ENCODE measurements around the gene LHB.

The LHB gene

DNA sequence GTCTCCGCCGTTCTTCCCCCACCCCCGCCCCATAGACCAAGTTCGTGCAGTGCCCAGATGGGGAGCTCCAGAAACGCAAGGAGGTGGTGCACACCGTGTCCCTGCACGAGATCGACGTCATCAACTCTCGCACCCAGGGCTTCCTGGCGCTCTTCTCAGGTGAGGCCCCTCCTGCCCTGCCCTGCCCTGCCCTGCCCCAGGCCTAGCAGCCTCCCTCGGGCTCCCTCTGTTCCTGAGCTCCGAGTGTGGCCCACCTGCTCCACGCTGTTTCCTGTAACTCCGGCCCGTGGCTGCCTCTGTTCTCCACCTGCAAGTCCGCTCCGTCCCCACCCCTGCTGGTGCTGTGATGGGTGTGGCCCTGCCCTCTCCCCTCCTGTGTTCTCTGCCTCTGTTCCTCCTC, 6.4 kb downstream of the LHB start:
- no peak for DNase-seq (ENCODE audit: low read depth)

DNA sequence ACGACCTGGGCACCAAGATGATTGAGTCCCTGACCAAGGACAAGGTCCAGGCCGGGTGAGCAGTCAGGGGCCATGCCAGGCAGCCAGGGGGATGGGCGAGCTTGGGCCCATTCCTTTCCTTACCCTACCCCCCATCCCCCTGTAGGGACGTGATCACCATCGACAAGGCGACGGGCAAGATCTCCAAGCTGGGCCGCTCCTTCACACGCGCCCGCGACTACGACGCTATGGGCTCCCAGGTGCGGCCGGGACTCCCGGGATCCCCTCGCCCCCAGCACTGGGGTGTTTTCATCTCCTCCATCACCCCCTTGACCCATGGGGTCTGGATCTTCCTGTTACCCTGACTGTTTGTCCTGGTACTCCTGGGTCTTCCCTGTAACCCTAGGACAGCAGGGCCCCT, 7.1 kb downstream of the LHB start:
- no peak for DNase-seq (ENCODE audit: low read depth)

DNA sequence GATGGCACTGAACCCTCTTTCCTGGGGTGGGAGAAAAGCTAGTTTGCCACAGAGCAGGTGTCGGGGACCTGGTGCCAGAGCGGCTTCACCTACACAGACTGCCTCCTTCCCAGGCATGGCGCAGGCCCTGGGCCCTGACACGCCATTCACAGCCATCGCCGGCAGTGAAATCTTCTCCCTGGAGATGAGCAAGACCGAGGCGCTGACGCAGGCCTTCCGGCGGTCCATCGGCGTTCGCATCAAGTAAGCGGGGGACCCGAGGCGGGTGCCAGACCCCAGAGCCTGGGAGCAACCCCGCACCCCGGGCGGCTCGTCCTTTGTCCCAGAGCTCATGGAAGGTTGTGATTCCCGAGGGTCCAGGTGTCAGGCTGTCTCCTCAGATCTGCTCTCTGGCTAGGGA, 10.0 kb downstream of the LHB start:
- DNase-seq (ENCODE audit: low read depth) = no peak

DNA sequence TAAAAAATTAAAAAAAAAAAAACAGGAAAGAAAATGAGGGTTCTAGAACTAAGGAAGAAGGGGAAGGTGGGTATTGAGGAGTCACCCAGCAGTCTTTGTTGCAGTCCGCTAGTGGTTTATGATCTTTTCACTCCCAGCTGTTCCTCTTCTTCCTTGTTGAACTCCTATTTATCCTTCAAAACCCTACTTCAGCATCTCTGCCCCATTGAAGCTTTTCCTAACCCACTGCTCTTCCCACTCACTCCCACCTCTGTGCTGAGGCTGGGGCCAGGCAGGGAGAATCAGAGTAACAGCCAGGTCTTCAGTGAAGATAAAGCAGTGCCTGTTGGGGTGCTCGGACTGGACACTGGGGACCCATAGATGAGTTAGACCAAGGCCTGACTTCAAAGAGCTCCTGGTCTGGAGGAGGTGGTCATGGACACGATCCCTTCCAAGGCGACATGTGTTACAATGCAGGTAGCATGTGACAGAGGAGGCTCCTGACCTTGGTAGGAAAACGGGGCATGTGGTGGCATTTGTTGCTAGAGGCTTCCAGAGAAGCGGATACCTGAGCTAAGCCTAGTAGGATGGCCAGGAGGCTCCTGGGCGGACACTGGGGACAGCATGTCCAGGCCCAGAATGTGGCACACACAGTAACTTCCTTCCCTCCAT, 11.8 kb downstream of the LHB start:
- DNase-seq (ENCODE audit: low read depth) = no peak

DNA sequence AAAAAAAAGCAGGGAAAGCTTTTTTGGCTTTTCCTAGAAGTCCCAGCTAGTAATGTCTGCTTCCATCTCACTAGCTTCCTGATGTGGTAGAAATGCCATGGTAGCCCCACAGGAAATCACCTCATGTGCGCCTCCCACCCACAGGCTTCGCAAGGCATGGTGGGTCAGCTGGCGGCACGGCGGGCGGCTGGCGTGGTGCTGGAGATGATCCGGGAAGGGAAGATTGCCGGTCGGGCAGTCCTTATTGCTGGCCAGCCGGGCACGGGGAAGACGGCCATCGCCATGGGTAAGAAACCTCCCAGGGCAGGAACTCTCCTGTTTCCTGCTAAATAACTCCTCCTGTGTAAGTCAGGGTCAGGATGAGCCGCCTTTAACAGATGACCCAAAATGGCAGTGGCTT, 12.8 kb downstream of the LHB start:
- no peak for DNase-seq (ENCODE audit: low read depth)

DNA sequence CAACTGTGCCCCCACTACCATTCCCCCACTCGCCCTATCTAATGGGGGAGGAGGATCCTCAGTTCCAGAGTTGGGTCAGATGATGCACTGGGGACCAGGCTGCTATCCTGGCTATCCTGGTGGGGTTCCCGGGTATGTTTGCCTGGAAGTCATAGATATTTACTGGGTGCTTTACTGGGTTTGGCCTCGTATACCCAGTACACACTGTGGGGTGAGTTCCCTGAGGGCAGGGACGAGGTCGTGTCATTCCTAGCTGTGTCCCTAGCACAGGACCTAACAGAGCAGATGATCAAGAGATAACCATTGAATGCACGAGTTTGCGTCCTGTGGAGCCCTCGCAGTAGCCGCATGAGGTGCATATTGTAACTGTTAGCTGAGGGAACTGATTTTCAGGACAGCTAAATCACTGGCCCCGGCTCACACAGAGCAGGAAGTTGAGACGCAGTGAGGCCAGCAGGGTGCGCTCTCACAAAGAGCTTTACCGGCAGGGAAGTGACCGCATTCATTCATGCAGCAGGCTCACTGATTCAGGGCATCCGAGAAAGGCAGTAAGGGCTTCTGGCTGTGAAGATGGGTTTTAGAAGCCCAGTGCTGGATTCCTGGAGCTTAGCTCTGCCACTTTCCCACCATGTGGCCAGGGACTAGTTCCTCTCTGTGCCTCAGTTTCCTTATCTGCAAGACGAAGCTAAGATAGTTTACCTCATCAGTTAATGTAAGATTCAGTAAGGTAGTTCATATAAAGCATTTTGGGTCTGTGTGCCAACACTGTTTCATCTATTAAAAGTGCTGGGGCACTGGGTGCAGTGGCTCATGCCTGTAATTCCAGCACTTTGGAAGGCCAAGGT, 17.2 kb downstream of the LHB start:
- DNase-seq (ENCODE audit: low read depth) = no peak

DNA sequence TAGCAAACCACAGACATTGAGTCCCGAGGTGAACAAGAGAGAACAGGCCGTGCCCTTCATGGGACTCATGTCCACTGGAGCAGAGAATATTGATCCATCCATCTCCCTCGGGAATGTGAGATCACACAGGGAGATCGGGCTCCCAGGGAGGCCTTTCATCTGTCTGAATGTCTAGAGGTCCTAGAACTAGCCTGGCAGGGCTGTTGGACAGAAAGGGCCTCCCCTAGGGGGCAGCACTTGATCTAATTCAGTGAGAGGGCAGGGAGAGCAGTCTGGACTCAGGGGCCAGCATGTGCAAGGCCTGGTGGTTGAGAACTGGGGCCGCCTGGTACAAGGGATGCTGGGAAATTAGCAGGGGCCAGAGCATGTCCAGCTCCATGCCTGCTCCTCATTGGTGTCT, 18.9 kb downstream of the LHB start:
- DNase-seq (ENCODE audit: low read depth) = no peak

DNA sequence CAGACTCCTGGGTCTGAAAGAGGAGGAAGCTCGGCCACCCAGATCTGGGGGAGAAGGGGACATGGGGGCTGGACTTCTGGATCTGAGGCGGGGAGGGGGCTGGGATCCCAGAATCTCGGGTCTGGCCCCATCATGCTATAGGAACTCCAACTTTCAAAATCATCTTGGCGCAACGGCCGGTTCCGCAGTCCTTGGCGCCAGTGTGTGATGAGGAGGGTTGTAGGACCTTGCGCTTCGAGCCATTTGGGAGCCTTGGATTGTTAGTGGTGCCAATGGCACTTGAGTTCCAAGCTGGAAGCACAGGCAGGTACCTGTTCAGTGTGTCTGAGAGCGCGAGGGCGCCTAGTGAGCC, 22.9 kb downstream of the LHB start:
- DNase-seq (ENCODE audit: low read depth) = no peak

DNA sequence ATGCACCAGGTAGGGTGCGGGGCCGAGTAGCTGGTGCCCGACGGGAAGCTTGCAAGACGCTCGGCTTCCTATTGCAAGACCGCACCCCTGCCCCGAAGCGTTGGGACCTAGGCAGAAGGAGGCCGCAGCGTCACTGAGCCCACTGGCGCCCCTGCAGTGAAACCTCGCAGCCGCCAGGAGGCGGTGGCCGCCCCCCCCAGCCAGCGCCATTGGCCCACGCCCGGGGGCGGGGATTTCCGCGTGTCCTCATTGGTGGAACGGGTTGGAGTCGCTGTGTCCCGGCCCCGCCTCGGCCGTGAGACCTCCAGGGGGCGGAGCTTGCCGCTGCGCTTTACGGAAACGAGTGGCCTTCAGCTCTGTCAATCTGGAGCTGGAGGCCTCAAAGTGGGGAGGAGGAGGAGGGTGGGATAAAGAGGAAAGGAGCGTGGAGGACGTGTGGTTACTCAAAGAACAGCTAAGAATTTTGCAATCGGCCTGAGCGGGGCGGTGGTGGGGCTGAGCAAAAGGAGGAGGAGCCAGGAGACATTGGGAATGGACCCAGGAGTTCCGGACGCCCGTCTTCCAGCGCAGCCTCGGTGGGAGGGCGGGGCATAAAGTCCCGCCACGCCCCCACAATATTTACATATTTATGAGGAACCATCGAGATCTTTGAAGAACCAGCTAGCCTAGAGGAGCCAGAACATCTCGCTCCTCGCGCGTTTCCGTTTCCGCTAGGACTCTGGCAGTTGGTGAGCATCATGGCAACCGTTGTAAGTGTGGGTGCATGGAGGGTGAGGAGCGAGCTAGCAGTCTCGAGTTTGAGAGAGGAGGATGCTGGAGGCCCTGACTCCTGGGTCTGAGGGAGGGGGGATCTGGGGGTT, 23.5 kb downstream of the LHB start, which contains the start of the genes GYS1 and RUVBL2:
GYS1 (minus strand) TSS at position 135 of the 860 bp plus-strand sequence. CDS start 197 bp downstream, outside the sequence.
RUVBL2 (plus strand) TSS at position 713 of the 860 bp plus-strand sequence; CDS start at position 738, 25 bp downstream.
- DNase-seq (ENCODE audit: low read depth) = peak; percentile 95

DNA sequence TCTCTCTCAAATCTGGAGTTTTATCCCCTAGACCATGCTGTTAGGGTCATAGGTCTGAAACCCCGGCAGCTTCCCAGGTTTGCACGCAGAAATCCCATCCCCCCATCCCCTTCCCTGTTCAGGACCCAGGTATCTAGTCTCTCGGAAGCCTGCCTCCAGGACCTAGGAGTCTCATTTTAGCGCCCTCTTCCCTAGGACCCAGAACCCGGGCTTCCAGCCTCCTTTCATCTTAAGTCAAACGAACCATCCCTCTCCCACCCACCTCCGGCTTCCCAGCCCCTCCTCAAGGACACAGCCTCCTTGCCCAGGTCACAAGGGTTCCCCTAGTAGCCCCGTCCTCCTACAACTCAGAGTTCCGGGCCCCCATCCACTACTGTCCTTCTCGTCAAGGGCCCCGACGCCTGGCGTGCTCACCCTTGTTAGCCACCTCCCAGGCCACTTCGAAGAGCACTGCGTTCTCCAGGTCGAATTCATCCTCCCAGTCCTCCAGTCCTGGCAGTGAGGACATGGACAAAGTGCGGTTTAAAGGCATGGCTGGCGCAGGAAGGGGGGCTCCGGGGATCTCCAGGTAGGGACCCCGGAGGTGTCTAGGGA, 24.2 kb downstream of the LHB start:
- DNase-seq (ENCODE audit: low read depth) = no peak

DNA sequence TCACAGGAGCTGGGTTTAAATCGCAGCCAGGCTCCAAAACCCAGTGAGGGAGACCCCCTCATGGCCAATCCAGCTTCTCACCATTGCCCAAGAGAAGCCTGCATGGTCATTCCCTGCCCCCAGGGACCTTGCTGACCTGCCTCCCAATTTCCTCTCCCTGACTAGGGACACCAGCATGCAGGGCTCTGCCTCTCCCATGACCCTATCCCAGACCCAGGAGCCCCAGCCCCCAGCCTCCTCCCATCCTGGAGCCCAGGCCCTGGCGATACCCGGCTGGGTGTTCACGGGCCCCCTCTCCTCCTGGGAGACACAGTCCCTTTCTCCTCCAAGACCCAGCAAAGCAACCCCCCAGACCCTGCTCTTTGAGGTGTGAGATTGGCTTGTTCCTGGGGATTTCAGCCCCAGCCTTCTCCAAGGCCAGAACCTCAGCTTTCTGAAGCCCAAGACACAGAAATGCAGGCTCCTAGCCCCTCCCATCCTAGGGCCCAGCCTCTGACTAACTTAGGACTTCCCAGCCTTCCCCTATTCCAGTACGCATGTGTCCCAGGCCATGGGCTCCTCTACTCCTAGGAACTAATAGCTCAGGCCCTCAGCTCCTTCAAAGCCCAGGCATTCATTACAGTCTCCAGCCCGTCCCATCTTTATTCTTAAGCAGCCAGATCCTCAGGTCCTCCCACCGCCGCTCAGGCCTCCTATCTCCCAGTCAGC, 24.9 kb downstream of the LHB start:
- no peak for DNase-seq (ENCODE audit: low read depth)

DNA sequence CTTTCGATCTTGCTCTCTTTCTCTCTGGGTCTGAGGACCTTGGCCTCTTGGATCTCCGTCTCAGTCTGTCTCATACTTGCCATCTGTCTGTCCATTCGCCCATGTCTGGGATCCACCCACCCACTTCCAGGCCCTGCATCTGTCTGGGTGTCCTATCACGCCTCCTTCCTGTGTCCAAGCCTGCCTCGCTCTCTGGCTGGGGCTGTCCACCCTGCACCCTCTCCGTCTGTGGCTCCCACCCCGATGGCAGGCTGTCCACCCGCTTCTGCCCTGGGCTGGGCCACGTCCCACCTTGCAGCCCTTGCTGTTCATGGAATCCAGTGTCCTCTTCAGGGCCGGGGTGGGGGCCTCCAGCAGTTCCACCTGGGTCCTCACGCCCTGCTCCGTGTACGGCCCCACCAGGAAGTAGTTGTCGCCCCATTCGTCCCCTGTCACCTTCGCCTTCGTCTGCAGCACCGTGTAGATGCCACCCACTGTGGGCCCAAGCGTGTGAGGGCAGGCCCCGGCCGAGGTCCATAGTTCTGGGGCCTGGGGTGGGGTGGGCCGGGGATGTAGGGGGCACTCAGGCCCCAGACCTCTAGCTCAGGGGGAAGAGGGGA, 25.8 kb downstream of the LHB start:
- no peak for DNase-seq (ENCODE audit: low read depth)

DNA sequence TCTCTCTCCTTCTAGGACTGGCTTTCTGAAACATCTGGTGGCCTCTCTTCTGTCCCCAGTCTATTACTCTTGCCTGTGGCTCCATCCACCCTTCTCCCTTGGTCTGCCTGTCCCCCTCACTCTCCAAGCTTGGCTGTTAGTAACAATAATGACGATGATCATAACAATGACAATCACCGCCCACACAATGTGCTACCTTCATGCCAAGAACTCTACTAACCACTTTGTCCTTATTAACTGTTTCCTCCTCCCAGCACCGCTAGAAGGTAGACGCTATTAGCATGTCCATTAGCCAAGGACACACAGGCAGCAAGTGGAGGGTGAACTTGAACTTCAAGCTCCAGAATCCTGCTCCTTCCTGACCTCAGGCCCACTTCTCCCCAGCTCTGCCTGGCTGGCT, 26.5 kb downstream of the LHB start:
- DNase-seq (ENCODE audit: low read depth) = no peak

DNA sequence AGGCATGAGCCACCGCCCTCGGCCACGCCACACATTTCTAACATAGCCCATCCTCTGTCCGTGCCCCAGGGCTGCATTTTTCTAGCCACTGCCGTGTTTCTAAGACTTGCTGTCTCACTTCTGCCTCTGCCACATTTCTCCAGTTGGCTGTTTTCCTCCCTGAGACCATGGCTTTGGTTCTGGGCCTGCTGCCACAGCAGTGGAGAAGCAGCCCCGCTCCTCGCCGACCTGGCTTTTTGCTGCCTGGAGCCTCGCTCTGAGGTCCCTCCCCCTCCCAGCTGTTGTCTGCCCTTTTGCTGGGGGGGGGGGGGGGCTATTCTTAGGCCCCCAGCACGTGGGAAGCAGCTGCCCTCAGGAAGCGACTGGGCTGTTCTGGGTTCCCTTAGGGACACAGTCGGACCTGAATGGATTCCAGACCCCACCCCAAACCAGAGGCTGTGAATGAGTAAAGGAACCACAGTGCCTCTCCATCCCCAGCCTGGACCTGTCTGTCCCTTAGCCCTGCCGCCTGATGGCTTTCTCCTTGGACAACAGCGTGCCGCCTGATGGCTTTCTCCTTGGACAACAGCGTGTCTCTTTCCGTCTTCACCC, 27.1 kb downstream of the LHB start:
- no peak for DNase-seq (ENCODE audit: low read depth)

DNA sequence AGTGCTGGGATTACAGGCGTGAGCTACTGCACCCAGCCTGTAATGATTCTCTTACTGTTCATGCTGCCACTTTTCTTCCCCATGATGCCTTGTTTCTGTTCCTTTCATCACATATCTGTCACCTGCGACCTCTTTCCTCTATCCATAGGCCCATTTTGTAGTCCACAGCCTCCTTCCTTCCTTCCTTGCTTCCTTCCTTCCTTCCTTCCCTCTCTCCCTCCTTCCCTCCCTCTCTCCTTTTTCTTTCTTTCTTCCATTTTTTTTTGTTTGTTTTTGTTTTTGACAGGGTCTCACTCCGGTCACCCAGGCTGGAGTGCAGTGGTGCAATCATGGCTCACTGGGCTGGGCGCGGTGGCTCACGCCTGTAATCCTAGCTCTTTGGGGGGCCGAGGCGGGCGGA, 28.0 kb downstream of the LHB start:
- DNase-seq (ENCODE audit: low read depth) = no peak

DNA sequence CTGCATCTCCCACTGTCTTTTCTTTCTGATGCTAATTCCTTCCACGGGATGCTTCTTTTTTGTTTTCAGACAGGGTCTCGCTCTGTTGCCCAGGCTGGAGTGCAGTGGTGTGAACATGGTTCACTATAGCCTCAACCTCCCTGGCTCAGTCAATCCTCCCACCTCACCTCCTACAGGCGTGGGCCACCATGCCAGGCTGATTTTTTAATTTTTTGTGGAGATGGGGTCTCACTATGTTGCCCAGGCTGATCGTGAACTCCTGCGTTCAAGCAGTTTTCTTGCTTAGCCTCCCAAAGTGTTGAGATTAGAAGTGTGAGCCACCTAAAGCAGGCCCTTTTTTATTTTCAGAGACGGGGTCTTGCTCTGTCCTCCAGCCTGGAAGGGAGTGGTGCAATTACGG, 28.6 kb downstream of the LHB start:
- no peak for DNase-seq (ENCODE audit: low read depth)

DNA sequence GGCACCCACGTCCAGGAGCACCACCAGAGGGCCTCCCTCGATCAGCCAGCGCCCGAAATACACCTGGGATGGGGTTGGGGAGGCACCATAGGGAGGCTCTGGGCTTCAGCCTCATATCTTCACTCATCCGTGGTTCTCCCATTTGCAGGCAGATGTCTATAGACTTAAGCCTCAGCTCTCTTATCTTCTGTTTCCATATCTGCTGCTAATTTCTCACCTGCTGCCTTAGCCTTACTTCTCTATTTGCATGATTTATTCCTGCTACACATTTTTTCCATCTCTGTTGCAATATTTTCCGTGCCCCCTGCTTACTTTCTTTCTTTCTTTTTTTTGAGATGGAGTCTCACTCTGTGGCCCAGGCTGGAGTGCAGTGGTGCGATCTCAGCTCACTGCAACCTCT, 29.6 kb downstream of the LHB start:
- DNase-seq (ENCODE audit: low read depth) = no peak

DNA sequence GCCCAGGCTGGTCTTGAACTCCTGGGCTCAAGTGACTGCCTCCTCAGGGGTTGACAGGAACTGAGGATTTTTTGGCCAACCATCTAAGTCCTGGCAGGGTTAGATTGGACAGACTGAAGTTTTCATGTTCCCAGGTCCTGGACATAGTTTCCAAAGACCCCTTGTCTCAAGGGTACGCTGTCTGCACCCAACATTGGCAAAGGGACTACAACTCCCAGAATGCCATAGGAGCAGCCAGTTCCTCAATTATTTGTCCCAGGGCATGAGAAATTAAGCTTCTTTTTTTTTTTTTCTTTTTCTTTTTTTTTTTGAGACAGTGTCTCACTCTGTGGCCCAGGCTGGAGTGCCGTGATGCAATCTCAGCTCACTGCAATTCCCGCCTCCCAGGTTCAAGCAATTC, 30.7 kb downstream of the LHB start:
- no peak for DNase-seq (ENCODE audit: low read depth)

DNA sequence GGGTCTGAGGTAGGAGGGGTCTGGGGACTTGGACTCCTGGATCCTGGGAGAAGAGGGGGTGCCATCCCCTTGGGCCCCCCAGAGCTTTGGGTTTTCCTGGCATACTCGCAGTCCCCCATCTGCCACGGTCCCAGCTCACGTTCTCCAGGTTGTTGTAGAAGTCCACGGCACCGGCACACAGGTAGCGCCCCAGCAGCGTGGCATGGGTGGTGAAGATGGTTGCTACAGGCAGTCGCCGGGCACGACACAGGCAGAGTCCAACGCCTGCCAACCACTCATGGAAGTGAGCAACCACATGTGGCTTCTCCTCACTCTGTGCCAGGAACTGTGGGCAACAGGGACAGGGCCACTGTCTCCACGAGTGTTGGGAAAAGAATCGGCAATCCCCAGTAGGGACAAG, 31.2 kb downstream of the LHB start:
- no peak for DNase-seq (ENCODE audit: low read depth)

DNA sequence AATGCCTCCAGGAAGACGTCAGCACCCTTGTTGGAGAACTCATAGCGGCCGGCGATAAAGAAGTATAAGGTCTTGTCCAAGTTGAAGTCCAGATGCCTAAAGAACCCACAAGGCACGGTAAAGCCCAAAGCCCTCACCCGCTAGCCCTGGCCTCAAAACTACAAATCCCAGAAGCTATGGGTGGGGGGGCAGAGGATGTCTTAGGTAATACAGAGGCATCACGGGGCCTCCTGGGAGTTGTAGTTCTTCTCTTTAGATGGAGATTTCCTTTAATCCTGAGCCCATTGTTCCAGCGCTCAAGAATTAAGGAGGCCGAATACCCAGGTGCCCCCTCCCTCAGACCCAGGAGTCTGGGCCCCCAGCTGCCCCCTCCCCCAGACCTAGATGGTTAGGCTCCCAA, 34.6 kb downstream of the LHB start:
- DNase-seq (ENCODE audit: low read depth) = no peak

DNA sequence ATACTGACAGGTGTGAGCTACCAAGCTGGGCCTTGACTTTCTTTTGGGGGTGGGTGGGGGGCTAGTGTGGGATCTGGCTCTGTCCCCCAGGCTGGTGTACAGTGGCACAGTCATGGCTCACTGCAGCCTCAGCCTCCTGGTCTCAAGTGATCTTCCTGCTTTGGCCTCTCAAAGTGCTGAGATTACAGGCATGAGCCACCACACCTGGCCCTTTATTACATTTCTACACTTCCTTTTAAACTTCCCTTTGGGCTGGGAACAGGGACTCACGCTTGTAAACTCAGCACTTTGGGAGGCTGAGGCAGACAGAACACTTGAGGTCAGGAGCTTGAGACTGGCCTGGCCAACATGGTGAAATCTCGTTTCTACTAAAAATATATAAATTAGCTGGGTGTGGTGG, 39.8 kb downstream of the LHB start:
- DNase-seq (ENCODE audit: low read depth) = no peak

Measured in stimulated activated CD8-positive, alpha-beta memory T cell treated with anti-CD3 and anti-CD28 coated beads, Interleukin-15, amount 100 ng/mL, for 24 hours (primary cell).